Activated B cell treated with CpG ODN at 0.5 μM for 24 hours (primary cell): ENCODE results near the gene PRDM16. TPM values are rescaled to one million over a fixed set of nuclear protein-coding genes. Genes with fewer than 3 reads are reported as not detected.

Experiments
- ATAC-seq: fragments of 200-7000 bp; cut with Tn5 transposase; one replicate; pipeline ENCODE4 v1.10.0; 2021; ENCODE audit warnings: low read depth, mild to moderate bottlenecking, moderate library complexity
- CTCF ChIA-PET: fragments of 350-600 bp; sonication (Branson Sonifier 250); formaldehyde crosslinking; loops from one replicate; lab custom pipeline; 2021; ENCODE audit warnings: antibody characterized with exemption; lab: Charles Lee
- POLR2A ChIA-PET: fragments of 350-600 bp; sonication (Branson Sonifier 250); formaldehyde crosslinking; loops from one replicate; lab custom pipeline; 2021; ENCODE audit warnings: antibody characterized with exemption; lab: Charles Lee
- DNase-seq: peaks from one replicate; pipeline ENCODE4 v3.0.0; 2022
- H3K27ac Mint-ChIP-seq: one replicate; pipeline ENCODE4 v1.8.0; 2020; ENCODE audit warnings: mixed read lengths
- H3K27me3 Mint-ChIP-seq: one replicate; pipeline ENCODE4 v1.8.0; 2021; ENCODE audit warnings: mixed read lengths
- H3K36me3 Mint-ChIP-seq: one replicate; pipeline ENCODE4 v1.8.0; 2021; ENCODE audit warnings: low read depth, mixed read lengths
- H3K4me1 Mint-ChIP-seq: one replicate; pipeline ENCODE4 v1.8.0; 2021; ENCODE audit warnings: mixed read lengths
- H3K4me3 Mint-ChIP-seq: one replicate; pipeline ENCODE4 v1.8.0; 2020; ENCODE audit warnings: mild to moderate bottlenecking, mixed read lengths
- H3K9me3 Mint-ChIP-seq: one replicate; pipeline ENCODE4 v1.8.0; 2020; ENCODE audit warnings: mixed read lengths
- CTCF ChIP-seq: fragments of 200-600 bp; IDR thresholded peaks from one replicate; pipeline ENCODE4 v1.8.0; 2022; ENCODE audit warnings: antibody characterized with exemption, mild to moderate bottlenecking
- intact Hi-C: fragments of 100-400 bp; cut with micrococcal nuclease; formaldehyde crosslinking; loops from one replicate; pipeline ENCODE4 v1.15.1; 2024
- total RNA-seq: library from RNA; stranded (reverse); gene quantifications from 2 replicates; pipeline ENCODE4 v1.2.3, GENCODE V29; 2022

Gene PRDM16
- total RNA-seq, 1 donor from 2014 or later = not detected

GRCh38 chr1:3461238-3461933 lies 392.4 kb downstream of the PRDM16 start:
- H3K4me1 Mint-ChIP-seq = peaks cover 3% of the 10 kb centered on the region
- H3K4me3 Mint-ChIP-seq = no peak overlapping the region
- no peaks in the 10 kb centered on the region for H3K9me3 Mint-ChIP-seq
- no peak for DNase-seq
- CTCF ChIA-PET = no interaction called here
- POLR2A ChIA-PET = no interaction called here
- no peaks in the 10 kb centered on the region for H3K36me3 Mint-ChIP-seq
- H3K27me3 Mint-ChIP-seq = peaks cover 2% of the 10 kb centered on the region
- no peak for TF ChIP-seq CTCF
- intact Hi-C loops = no loop called here
- no peak for ATAC-seq
- H3K27ac Mint-ChIP-seq = no peak overlapping the region

- intact Hi-C loops = no loop called here
- H3K27ac Mint-ChIP-seq = no peak overlapping the region
- DNase-seq = no peak
- TF ChIP-seq CTCF = no peak
- H3K4me1 Mint-ChIP-seq = peaks cover 3% of the 10 kb centered on the region
- H3K27me3 Mint-ChIP-seq = peaks cover 3% of the 10 kb centered on the region
- ChIA-PET CTCF (no interaction called here), POLR2A (no interaction called here)
- H3K4me3 Mint-ChIP-seq = no peak overlapping the region
- H3K36me3 Mint-ChIP-seq = no peaks in the 10 kb centered on the region
- H3K9me3 Mint-ChIP-seq = no peaks in the 10 kb centered on the region
- ATAC-seq = no peak
Measured at GRCh38 chr1:3461934-3462275, 392.9 kb downstream of the PRDM16 start.

- H3K36me3 Mint-ChIP-seq = no peaks in the 10 kb centered on the region
- ATAC-seq (no peak), DNase-seq (no peak)
- intact Hi-C loops = no loop called here
- ChIA-PET CTCF (no interaction called here), POLR2A (no interaction called here)
- H3K27ac Mint-ChIP-seq = no peak overlapping the region
- no peaks in the 10 kb centered on the region for H3K9me3 Mint-ChIP-seq
- peaks cover 4% of the 10 kb centered on the region for H3K27me3 Mint-ChIP-seq
- no peak overlapping the region for H3K4me3 Mint-ChIP-seq
- TF ChIP-seq CTCF = no peak
- H3K4me1 Mint-ChIP-seq = peaks cover 3% of the 10 kb centered on the region
Measured at GRCh38 chr1:3462356-3463012, 393.5 kb downstream of the PRDM16 start.

GRCh38 chr1:3463013-3463385 lies 394.0 kb downstream of the PRDM16 start:
- intact Hi-C loops = no loop called here
- peaks cover 4% of the 10 kb centered on the region for H3K27me3 Mint-ChIP-seq
- no peak for ATAC-seq
- no peak for TF ChIP-seq CTCF
- no peak for DNase-seq
- POLR2A ChIA-PET = no interaction called here
- peaks cover 3% of the 10 kb centered on the region for H3K4me1 Mint-ChIP-seq
- CTCF ChIA-PET = no interaction called here
- no peak overlapping the region for H3K4me3 Mint-ChIP-seq
- H3K36me3 Mint-ChIP-seq = no peaks in the 10 kb centered on the region
- no peak overlapping the region for H3K27ac Mint-ChIP-seq
- H3K9me3 Mint-ChIP-seq = no peaks in the 10 kb centered on the region

- ATAC-seq (no peak), DNase-seq (no peak)
- TF ChIP-seq CTCF = no peak
- no peaks in the 10 kb centered on the region for H3K36me3 Mint-ChIP-seq
- no peak overlapping the region for H3K4me3 Mint-ChIP-seq
- H3K9me3 Mint-ChIP-seq = no peaks in the 10 kb centered on the region
- peaks cover 4% of the 10 kb centered on the region for H3K27me3 Mint-ChIP-seq
- ChIA-PET CTCF (no interaction called here), POLR2A (no interaction called here)
- intact Hi-C loops = no loop called here
- peaks cover 3% of the 10 kb centered on the region for H3K4me1 Mint-ChIP-seq
- no peak overlapping the region for H3K27ac Mint-ChIP-seq
Measured at GRCh38 chr1:3463408-3463863, 394.4 kb downstream of the PRDM16 start.
